Measurements from ENCODE around the gene NEURL3.

The NEURL3 gene

GRCh38 chr2:96528700-96529375 lies 23.7 kb upstream of the NEURL3 start:
- H3K27ac ChIP-seq, result no peak overlapping the region
- TF ChIP-seq ZFX (IDR thresholded peaks at IDR 0.05; ENCODE audit: borderline replicate concordance) (no peak), CTCF (IDR thresholded peaks at IDR 0.05) (no peak)

- TF ChIP-seq ZFX (IDR thresholded peaks at IDR 0.05; ENCODE audit: borderline replicate concordance) (no peak), CTCF (IDR thresholded peaks at IDR 0.05) (no peak)
- no peak overlapping the region for H3K27ac ChIP-seq
These were observed 23.0 kb upstream of the NEURL3 start for GRCh38 chr2:96528006-96528699.

- TF ChIP-seq ZFX (IDR thresholded peaks at IDR 0.05; ENCODE audit: borderline replicate concordance) (no peak), CTCF (IDR thresholded peaks at IDR 0.05) (no peak)
- no peak overlapping the region for H3K27ac ChIP-seq
These were observed 22.3 kb upstream of the NEURL3 start for GRCh38 chr2:96527286-96528005.

- TF ChIP-seq CTCF (IDR thresholded peaks at IDR 0.05), result no peak
- no peak for TF ChIP-seq ZFX (IDR thresholded peaks at IDR 0.05; ENCODE audit: borderline replicate concordance)
- no peak overlapping the region for H3K27ac ChIP-seq
These were observed 21.6 kb upstream of the NEURL3 start for GRCh38 chr2:96526615-96527285.

- TF ChIP-seq CTCF (IDR thresholded peaks at IDR 0.05) (no peak), ZFX (IDR thresholded peaks at IDR 0.05; ENCODE audit: borderline replicate concordance) (no peak)
- H3K27ac ChIP-seq, result no peak overlapping the region
These were observed 21.0 kb upstream of the NEURL3 start for GRCh38 chr2:96526101-96526591.

- TF ChIP-seq ZFX (IDR thresholded peaks at IDR 0.05; ENCODE audit: borderline replicate concordance) (no peak), CTCF (IDR thresholded peaks at IDR 0.05) (no peak)
- no peak overlapping the region for H3K27ac ChIP-seq
These were observed 20.0 kb upstream of the NEURL3 start for GRCh38 chr2:96525211-96525507.

Data from 22Rv1 (cell line).